ENCODE data around the gene LGI2.

LGI2 gene

GRCh38 chr4:24995346-24995919 is 35.3 kb downstream of the LGI2 start:
- H3K4me3 Mint-ChIP-seq, result no peak overlapping the region

GRCh38 chr4:24993551-24994080 is 37.1 kb downstream of the LGI2 start:
- H3K9me3 Mint-ChIP-seq, result peaks cover 6% of the 10 kb centered on the region
- H3K4me3 Mint-ChIP-seq, result no peak overlapping the region
- DNase-seq, result no peak
- no peak for ATAC-seq
- no peaks in the 10 kb centered on the region for H3K4me1 Mint-ChIP-seq
- no peak overlapping the region for H3K27ac Mint-ChIP-seq
- no peaks in the 10 kb centered on the region for H3K36me3 Mint-ChIP-seq (ENCODE audit: low read depth)
- H3K27me3 Mint-ChIP-seq, result peaks cover 4% of the 10 kb centered on the region

More at GRCh38 chr4:24995346-24995919, 35.3 kb downstream of the LGI2 start:
- H3K27ac Mint-ChIP-seq, result no peak overlapping the region
- DNase-seq, result no peak
- no peak for ATAC-seq
- peaks cover 6% of the 10 kb centered on the region for H3K27me3 Mint-ChIP-seq
- no peaks in the 10 kb centered on the region for H3K36me3 Mint-ChIP-seq (ENCODE audit: low read depth)
- H3K9me3 Mint-ChIP-seq, result peaks cover 6% of the 10 kb centered on the region
- H3K4me1 Mint-ChIP-seq, result peaks cover 5% of the 10 kb centered on the region

GRCh38 chr4:24992968-24993367 is 37.8 kb downstream of the LGI2 start:
- no peak overlapping the region for H3K4me3 Mint-ChIP-seq
- no peaks in the 10 kb centered on the region for H3K36me3 Mint-ChIP-seq (ENCODE audit: low read depth)
- DNase-seq (no peak), ATAC-seq (no peak)
- peaks cover 6% of the 10 kb centered on the region for H3K9me3 Mint-ChIP-seq
- peaks cover 4% of the 10 kb centered on the region for H3K27me3 Mint-ChIP-seq
- H3K27ac Mint-ChIP-seq, result no peak overlapping the region
- no peaks in the 10 kb centered on the region for H3K4me1 Mint-ChIP-seq

- H3K36me3 Mint-ChIP-seq (ENCODE audit: low read depth), result no peaks in the 10 kb centered on the region
- no peak for DNase-seq
- peaks cover 6% of the 10 kb centered on the region for H3K27me3 Mint-ChIP-seq
- no peak overlapping the region for H3K27ac Mint-ChIP-seq
- H3K4me1 Mint-ChIP-seq, result no peaks in the 10 kb centered on the region
- peaks cover 6% of the 10 kb centered on the region for H3K9me3 Mint-ChIP-seq
- no peak for ATAC-seq
- H3K4me3 Mint-ChIP-seq, result no peak overlapping the region
Measured at GRCh38 chr4:24991015-24991414, 39.7 kb downstream of the LGI2 start.

- ATAC-seq, result no peak
Measured at GRCh38 chr4:24989327-24989726, 41.4 kb downstream of the LGI2 start.

GRCh38 chr4:24988776-24989175 is 42.0 kb downstream of the LGI2 start:
- Mint-ChIP-seq H3K27me3 (peaks cover 4% of the 10 kb centered on the region), H3K4me3 (no peak overlapping the region), H3K9me3 (peaks cover 6% of the 10 kb centered on the region), H3K36me3 (ENCODE audit: low read depth) (no peaks in the 10 kb centered on the region), H3K4me1 (no peaks in the 10 kb centered on the region), H3K27ac (no peak overlapping the region)
- DNase-seq, result no peak
- ATAC-seq, result no peak

More at GRCh38 chr4:24989327-24989726, 41.4 kb downstream of the LGI2 start:
- Mint-ChIP-seq H3K27me3 (peaks cover 4% of the 10 kb centered on the region), H3K4me3 (no peak overlapping the region), H3K36me3 (ENCODE audit: low read depth) (no peaks in the 10 kb centered on the region), H3K27ac (no peak overlapping the region), H3K9me3 (peaks cover 6% of the 10 kb centered on the region), H3K4me1 (no peaks in the 10 kb centered on the region)
- DNase-seq, result no peak

GRCh38 chr4:24984602-24985532 is 45.9 kb downstream of the LGI2 start:
- Mint-ChIP-seq H3K36me3 (ENCODE audit: low read depth) (no peaks in the 10 kb centered on the region), H3K9me3 (no peaks in the 10 kb centered on the region), H3K27me3 (peaks cover 13% of the 10 kb centered on the region), H3K4me1 (peaks cover 5% of the 10 kb centered on the region), H3K4me3 (no peak overlapping the region), H3K27ac (no peak overlapping the region)
- DNase-seq (no peak), ATAC-seq (no peak)

GRCh38 chr4:24980740-24981139 is 50.0 kb downstream of the LGI2 start:
- ATAC-seq (no peak), DNase-seq (no peak)
- Mint-ChIP-seq H3K9me3 (no peaks in the 10 kb centered on the region), H3K4me1 (peaks cover 9% of the 10 kb centered on the region), H3K27ac (no peak overlapping the region), H3K4me3 (no peak overlapping the region), H3K36me3 (ENCODE audit: low read depth) (no peaks in the 10 kb centered on the region), H3K27me3 (peaks cover 28% of the 10 kb centered on the region)

GRCh38 chr4:24980064-24980690 is 50.6 kb downstream of the LGI2 start:
- peaks cover 28% of the 10 kb centered on the region for H3K27me3 Mint-ChIP-seq
- no peaks in the 10 kb centered on the region for H3K9me3 Mint-ChIP-seq
- peaks cover 9% of the 10 kb centered on the region for H3K4me1 Mint-ChIP-seq
- H3K27ac Mint-ChIP-seq, result no peak overlapping the region
- DNase-seq (peak; percentile 46), ATAC-seq (peak; percentile 50)
- H3K36me3 Mint-ChIP-seq (ENCODE audit: low read depth), result no peaks in the 10 kb centered on the region
- peak overlapping the region; percentile 50 for H3K4me3 Mint-ChIP-seq

GRCh38 chr4:24979554-24979953 is 51.2 kb downstream of the LGI2 start:
- no peak for ATAC-seq
- no peak overlapping the region for H3K27ac Mint-ChIP-seq
- H3K36me3 Mint-ChIP-seq (ENCODE audit: low read depth), result no peaks in the 10 kb centered on the region
- peaks cover 9% of the 10 kb centered on the region for H3K4me1 Mint-ChIP-seq
- H3K27me3 Mint-ChIP-seq, result peaks cover 28% of the 10 kb centered on the region
- DNase-seq, result no peak
- H3K9me3 Mint-ChIP-seq, result no peaks in the 10 kb centered on the region
- H3K4me3 Mint-ChIP-seq, result no peak overlapping the region

- Mint-ChIP-seq H3K27me3 (peaks cover 28% of the 10 kb centered on the region), H3K27ac (no peak overlapping the region), H3K4me3 (no peak overlapping the region), H3K9me3 (no peaks in the 10 kb centered on the region), H3K36me3 (ENCODE audit: low read depth) (no peaks in the 10 kb centered on the region), H3K4me1 (peaks cover 9% of the 10 kb centered on the region)
- DNase-seq, result no peak
- no peak for ATAC-seq
Measured at GRCh38 chr4:24978291-24979075, 52.3 kb downstream of the LGI2 start.

GRCh38 chr4:24975510-24975909 is 55.2 kb downstream of the LGI2 start:
- Mint-ChIP-seq H3K4me1 (peaks cover 9% of the 10 kb centered on the region), H3K36me3 (ENCODE audit: low read depth) (no peaks in the 10 kb centered on the region), H3K27ac (no peak overlapping the region), H3K27me3 (peaks cover 28% of the 10 kb centered on the region), H3K9me3 (no peaks in the 10 kb centered on the region), H3K4me3 (no peak overlapping the region)
- ATAC-seq (no peak), DNase-seq (no peak)

GRCh38 chr4:24973747-24974601 is 56.8 kb downstream of the LGI2 start:
- Mint-ChIP-seq H3K27me3 (peaks cover 16% of the 10 kb centered on the region), H3K4me1 (no peaks in the 10 kb centered on the region), H3K27ac (no peak overlapping the region), H3K9me3 (no peaks in the 10 kb centered on the region), H3K36me3 (ENCODE audit: low read depth) (no peaks in the 10 kb centered on the region), H3K4me3 (no peak overlapping the region)
- ATAC-seq (no peak), DNase-seq (no peak)
